ENCODE results near the gene TPP1. TPM values are rescaled to one million over a fixed set of nuclear protein-coding genes. Genes with fewer than 3 reads are reported as not detected.

TPP1 gene
- total RNA-seq, 1 donor from 2014 or later: 72.4 TPM

- H3K27me3 ChIP-seq (ENCODE audit: control insufficient read depth, insufficient read depth, low read length): peaks cover 35% of the 10 kb centered on the region
- peak overlapping the region; percentile 30 for H3K4me3 ChIP-seq (ENCODE audit: low read depth, low read length)
- TF ChIP-seq, protein P1, sequence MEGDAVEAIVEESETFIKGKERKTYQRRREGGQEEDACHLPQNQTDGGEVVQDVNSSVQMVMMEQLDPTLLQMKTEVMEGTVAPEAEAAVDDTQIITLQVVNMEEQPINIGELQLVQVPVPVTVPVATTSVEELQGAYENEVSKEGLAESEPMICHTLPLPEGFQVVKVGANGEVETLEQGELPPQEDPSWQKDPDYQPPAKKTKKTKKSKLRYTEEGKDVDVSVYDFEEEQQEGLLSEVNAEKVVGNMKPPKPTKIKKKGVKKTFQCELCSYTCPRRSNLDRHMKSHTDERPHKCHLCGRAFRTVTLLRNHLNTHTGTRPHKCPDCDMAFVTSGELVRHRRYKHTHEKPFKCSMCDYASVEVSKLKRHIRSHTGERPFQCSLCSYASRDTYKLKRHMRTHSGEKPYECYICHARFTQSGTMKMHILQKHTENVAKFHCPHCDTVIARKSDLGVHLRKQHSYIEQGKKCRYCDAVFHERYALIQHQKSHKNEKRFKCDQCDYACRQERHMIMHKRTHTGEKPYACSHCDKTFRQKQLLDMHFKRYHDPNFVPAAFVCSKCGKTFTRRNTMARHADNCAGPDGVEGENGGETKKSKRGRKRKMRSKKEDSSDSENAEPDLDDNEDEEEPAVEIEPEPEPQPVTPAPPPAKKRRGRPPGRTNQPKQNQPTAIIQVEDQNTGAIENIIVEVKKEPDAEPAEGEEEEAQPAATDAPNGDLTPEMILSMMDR (IDR thresholded peaks at IDR 0.05; ENCODE audit: insufficient read depth, low read length, poor library complexity, severe bottlenecking): no peak
- DNase-seq (ENCODE audit: low read depth): no peak
- no peaks in the 10 kb centered on the region for H3K36me3 ChIP-seq (ENCODE audit: control insufficient read depth, insufficient read depth, low read length)
Measured at GRCh38 chr11:6655020-6655789, 36.0 kb upstream of the TPP1 start.

- DNase-seq (ENCODE audit: low read depth): no peak
- H3K36me3 ChIP-seq (ENCODE audit: control insufficient read depth, insufficient read depth, low read length): no peaks in the 10 kb centered on the region
- H3K4me3 ChIP-seq (ENCODE audit: low read depth, low read length): no peak overlapping the region
- H3K27me3 ChIP-seq (ENCODE audit: control insufficient read depth, insufficient read depth, low read length): peaks cover 40% of the 10 kb centered on the region
- TF ChIP-seq, protein P1 (IDR thresholded peaks at IDR 0.05; ENCODE audit: insufficient read depth, low read length, poor library complexity, severe bottlenecking): no peak
Measured at GRCh38 chr11:6654281-6655019, 35.2 kb upstream of the TPP1 start.

- H3K4me3 ChIP-seq (ENCODE audit: low read depth, low read length): no peak overlapping the region
- no peak for DNase-seq (ENCODE audit: low read depth)
- TF ChIP-seq, protein P1 (IDR thresholded peaks at IDR 0.05; ENCODE audit: insufficient read depth, low read length, poor library complexity, severe bottlenecking): no peak
- H3K36me3 ChIP-seq (ENCODE audit: control insufficient read depth, insufficient read depth, low read length): no peaks in the 10 kb centered on the region
- peaks cover 42% of the 10 kb centered on the region for H3K27me3 ChIP-seq (ENCODE audit: control insufficient read depth, insufficient read depth, low read length)
Measured at GRCh38 chr11:6653656-6654055, 34.4 kb upstream of the TPP1 start.

DNA sequence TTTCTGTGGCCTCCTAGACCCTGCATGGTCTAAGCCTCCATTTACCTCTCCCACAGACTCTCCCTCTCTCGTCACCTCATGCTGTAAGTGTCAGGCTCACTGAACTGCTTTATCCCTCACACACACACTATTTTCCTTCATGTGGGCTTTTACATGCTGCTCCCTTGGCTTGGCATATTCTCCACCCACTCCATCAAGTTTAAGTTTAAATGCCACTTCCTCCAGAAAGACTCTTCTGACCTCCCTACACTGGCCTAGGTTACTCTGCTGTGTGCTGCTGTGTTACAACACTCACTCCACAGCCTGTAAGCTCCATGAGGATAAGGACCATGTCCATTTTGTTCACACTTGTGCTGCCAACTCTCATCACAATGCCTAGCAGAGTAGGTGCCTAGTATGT is 33.9 kb upstream of the TPP1 start:
- H3K27me3 ChIP-seq (ENCODE audit: control insufficient read depth, insufficient read depth, low read length): peaks cover 42% of the 10 kb centered on the region

GRCh38 chr11:6652182-6652581 is 33.0 kb upstream of the TPP1 start:
- TF ChIP-seq, protein P1 (IDR thresholded peaks at IDR 0.05; ENCODE audit: insufficient read depth, low read length, poor library complexity, severe bottlenecking): no peak
- DNase-seq (ENCODE audit: low read depth): no peak
- Histone ChIP-seq H3K36me3 (ENCODE audit: control insufficient read depth, insufficient read depth, low read length) (no peaks in the 10 kb centered on the region), H3K4me3 (ENCODE audit: low read depth, low read length) (no peak overlapping the region), H3K27me3 (ENCODE audit: control insufficient read depth, insufficient read depth, low read length) (peaks cover 42% of the 10 kb centered on the region)

More for the DNA sequence above, 33.9 kb upstream of the TPP1 start:
- no peak for DNase-seq (ENCODE audit: low read depth)
- Histone ChIP-seq H3K4me3 (ENCODE audit: low read depth, low read length) (no peak overlapping the region), H3K36me3 (ENCODE audit: control insufficient read depth, insufficient read depth, low read length) (no peaks in the 10 kb centered on the region)
- TF ChIP-seq, protein P1 (IDR thresholded peaks at IDR 0.05; ENCODE audit: insufficient read depth, low read length, poor library complexity, severe bottlenecking): no peak
